K562 (cell line): Measurements from ENCODE around the gene TMEM185B. TPM values are rescaled to one million over a fixed set of nuclear protein-coding genes. Genes with fewer than 3 reads are reported as not detected.

Source experiments
- FOXP4 ChIP-seq: sonication (generic); formaldehyde crosslinking; IDR thresholded peaks from 2 replicates; pipeline ENCODE4 v1.8.0; 2022; ENCODE audit warnings: mild to moderate bottlenecking, missing genetic modification reagents, borderline replicate concordance
- MGA ChIP-seq: fragments of 450-650 bp; IDR thresholded peaks from 2 replicates; pipeline ENCODE4 v1.6.1; 2016; ENCODE audit warnings: mild to moderate bottlenecking, moderate library complexity
- ZBTB49 ChIP-seq: sonication (generic); formaldehyde crosslinking; IDR thresholded peaks from 2 replicates; pipeline ENCODE4 v1.8.0; 2022; ENCODE audit warnings: missing genetic modification reagents, mild to moderate bottlenecking, borderline replicate concordance
- polyA plus RNA-seq, 8 experiments: library from polyadenylated mRNA; depleted of rRNA in 4 of 8; stranded (reverse) in 5 of 8; unstranded in 3 of 8; fragments of >200 nt; fragmentation: Nextera tagmentation in 2 of 8; fragmentation: Illumina TruSeq in 1 of 8; extraction: Ambion mirVana in 2 of 8; extraction: Trizol in 1 of 8; gene quantifications; 2 replicates each; pipeline versions ENCODE4 v1.2.1 to v1.2.3, GENCODE V29; 2011 to 2014; ENCODE audit warnings: inconsistent platforms in 1 of 8, missing spikeins in 1 of 8
- total RNA-seq, 7 experiments: library from RNA; depleted of rRNA in 6 of 7; stranded (reverse); fragments of >200 nt in 6 of 7; fragmentation: Illumina TruSeq in 2 of 7; extraction: Trizol in 2 of 7; gene quantifications; 2 replicates each; pipeline versions ENCODE4 v1.2.1 to v1.2.3, GENCODE V29; 2011 to 2021; ENCODE audit warnings: low replicate concordance in 1 of 7

Gene TMEM185B
- total and polyA plus RNA-seq, 9 of the 15 experiments (the other 6 are each of a cell fraction or from before 2014, with no cell fraction given) = 2.9 to 28.2 (median 11.5) TPM

- peak; percentile 89 for TF ChIP-seq MGA
- no peak for TF ChIP-seq ZBTB49 (CRISPR knock-in tag)
- peak; percentile 75; the same call in 1 of the 2 replicates for TF ChIP-seq FOXP4 (CRISPR knock-in tag)
Measured at GRCh38 chr2:120223034-120223912, at the start of gene TMEM185B (continued).
